ENCODE measurements around the gene THAP12. TPM values are rescaled to one million over a fixed set of nuclear protein-coding genes. Genes with fewer than 3 reads are reported as not detected.

THAP12 gene
- total and polyA plus RNA-seq, 2 experiments from 2014 or later: 20.1 to 36.0 TPM

DNA sequence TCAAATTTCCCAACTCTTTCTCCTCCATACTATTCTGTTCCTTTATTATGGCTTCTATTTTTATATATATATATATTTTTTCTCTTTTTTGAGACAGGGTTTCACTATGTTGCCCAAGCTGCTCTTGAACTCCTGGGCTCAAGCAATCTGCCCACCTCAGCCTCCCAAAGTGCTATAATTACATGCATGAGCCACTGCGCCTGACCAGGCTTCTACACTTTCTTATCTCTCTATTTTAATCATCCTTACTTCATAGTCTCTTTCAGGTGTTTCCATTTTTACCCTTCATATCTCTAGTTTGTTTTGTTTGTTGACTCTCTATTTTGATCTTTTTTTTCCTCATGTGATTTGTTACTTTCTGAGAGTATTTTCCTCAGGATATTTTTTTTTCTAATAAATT, 20.0 kb upstream of the THAP12 start (continued):
- TF ChIP-seq, protein P1, sequence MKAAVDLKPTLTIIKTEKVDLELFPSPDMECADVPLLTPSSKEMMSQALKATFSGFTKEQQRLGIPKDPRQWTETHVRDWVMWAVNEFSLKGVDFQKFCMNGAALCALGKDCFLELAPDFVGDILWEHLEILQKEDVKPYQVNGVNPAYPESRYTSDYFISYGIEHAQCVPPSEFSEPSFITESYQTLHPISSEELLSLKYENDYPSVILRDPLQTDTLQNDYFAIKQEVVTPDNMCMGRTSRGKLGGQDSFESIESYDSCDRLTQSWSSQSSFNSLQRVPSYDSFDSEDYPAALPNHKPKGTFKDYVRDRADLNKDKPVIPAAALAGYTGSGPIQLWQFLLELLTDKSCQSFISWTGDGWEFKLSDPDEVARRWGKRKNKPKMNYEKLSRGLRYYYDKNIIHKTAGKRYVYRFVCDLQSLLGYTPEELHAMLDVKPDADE (IDR thresholded peaks at IDR 0.05): no peak
- no peak for TF ChIP-seq ZNF331 (CRISPR knock-in tag; IDR thresholded peaks at IDR 0.05; ENCODE audit: low read depth)
- TF ChIP-seq ZNF114 (CRISPR knock-in tag; IDR thresholded peaks at IDR 0.05): no peak
- TF ChIP-seq CREB1 (CRISPR knock-in tag; IDR thresholded peaks at IDR 0.05; ENCODE audit: low read depth): no peak

DNA sequence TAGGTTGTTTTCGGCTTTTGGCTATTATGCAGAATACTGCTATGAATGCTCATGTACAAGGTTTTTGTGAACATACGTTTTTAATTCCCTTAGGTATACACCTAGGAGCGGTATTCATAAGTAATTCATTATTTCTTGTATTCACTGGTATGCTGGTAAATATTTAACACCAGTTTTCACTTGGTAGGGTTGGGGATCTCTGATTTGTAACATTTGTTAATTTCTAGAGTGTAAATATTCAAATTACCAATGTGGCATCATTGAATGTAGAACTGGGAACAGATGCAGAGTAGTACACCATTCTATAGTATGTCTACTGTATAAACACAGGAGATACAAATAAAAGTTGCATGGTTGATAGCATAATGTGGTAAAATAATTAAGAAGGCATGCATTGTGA, 16.5 kb upstream of the THAP12 start:
- no peak overlapping the region for H2AFZ ChIP-seq
- DNase-seq (ENCODE audit: low spot score) (no peak), ATAC-seq (no peak)
- H3K27me3 ChIP-seq (ENCODE audit: insufficient read depth): no peaks in the 10 kb centered on the region
- TF ChIP-seq EZH2 (IDR thresholded peaks at IDR 0.05; ENCODE audit: low read depth, unreplicated experiment) (no peak), ZNF331 (CRISPR knock-in tag; IDR thresholded peaks at IDR 0.05; ENCODE audit: low read depth) (no peak), NANOG (IDR thresholded peaks at IDR 0.05; ENCODE audit: borderline replicate concordance) (no peak), ZNF114 (CRISPR knock-in tag; IDR thresholded peaks at IDR 0.05) (no peak), JUNB (IDR thresholded peaks at IDR 0.05; ENCODE audit: unreplicated experiment) (no peak), CREB1 (CRISPR knock-in tag; IDR thresholded peaks at IDR 0.05; ENCODE audit: low read depth) (no peak), EZH2phosphoT487 (IDR thresholded peaks at IDR 0.05; ENCODE audit: unreplicated experiment) (no peak)
- TF ChIP-seq, protein P1 (IDR thresholded peaks at IDR 0.05): no peak
- TF ChIP-seq, protein P2, sequence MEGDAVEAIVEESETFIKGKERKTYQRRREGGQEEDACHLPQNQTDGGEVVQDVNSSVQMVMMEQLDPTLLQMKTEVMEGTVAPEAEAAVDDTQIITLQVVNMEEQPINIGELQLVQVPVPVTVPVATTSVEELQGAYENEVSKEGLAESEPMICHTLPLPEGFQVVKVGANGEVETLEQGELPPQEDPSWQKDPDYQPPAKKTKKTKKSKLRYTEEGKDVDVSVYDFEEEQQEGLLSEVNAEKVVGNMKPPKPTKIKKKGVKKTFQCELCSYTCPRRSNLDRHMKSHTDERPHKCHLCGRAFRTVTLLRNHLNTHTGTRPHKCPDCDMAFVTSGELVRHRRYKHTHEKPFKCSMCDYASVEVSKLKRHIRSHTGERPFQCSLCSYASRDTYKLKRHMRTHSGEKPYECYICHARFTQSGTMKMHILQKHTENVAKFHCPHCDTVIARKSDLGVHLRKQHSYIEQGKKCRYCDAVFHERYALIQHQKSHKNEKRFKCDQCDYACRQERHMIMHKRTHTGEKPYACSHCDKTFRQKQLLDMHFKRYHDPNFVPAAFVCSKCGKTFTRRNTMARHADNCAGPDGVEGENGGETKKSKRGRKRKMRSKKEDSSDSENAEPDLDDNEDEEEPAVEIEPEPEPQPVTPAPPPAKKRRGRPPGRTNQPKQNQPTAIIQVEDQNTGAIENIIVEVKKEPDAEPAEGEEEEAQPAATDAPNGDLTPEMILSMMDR (conservative IDR thresholded peaks at IDR 0.05; ENCODE audit: low read depth in 2 of 2): no peak
- TF ChIP-seq, protein P3, sequence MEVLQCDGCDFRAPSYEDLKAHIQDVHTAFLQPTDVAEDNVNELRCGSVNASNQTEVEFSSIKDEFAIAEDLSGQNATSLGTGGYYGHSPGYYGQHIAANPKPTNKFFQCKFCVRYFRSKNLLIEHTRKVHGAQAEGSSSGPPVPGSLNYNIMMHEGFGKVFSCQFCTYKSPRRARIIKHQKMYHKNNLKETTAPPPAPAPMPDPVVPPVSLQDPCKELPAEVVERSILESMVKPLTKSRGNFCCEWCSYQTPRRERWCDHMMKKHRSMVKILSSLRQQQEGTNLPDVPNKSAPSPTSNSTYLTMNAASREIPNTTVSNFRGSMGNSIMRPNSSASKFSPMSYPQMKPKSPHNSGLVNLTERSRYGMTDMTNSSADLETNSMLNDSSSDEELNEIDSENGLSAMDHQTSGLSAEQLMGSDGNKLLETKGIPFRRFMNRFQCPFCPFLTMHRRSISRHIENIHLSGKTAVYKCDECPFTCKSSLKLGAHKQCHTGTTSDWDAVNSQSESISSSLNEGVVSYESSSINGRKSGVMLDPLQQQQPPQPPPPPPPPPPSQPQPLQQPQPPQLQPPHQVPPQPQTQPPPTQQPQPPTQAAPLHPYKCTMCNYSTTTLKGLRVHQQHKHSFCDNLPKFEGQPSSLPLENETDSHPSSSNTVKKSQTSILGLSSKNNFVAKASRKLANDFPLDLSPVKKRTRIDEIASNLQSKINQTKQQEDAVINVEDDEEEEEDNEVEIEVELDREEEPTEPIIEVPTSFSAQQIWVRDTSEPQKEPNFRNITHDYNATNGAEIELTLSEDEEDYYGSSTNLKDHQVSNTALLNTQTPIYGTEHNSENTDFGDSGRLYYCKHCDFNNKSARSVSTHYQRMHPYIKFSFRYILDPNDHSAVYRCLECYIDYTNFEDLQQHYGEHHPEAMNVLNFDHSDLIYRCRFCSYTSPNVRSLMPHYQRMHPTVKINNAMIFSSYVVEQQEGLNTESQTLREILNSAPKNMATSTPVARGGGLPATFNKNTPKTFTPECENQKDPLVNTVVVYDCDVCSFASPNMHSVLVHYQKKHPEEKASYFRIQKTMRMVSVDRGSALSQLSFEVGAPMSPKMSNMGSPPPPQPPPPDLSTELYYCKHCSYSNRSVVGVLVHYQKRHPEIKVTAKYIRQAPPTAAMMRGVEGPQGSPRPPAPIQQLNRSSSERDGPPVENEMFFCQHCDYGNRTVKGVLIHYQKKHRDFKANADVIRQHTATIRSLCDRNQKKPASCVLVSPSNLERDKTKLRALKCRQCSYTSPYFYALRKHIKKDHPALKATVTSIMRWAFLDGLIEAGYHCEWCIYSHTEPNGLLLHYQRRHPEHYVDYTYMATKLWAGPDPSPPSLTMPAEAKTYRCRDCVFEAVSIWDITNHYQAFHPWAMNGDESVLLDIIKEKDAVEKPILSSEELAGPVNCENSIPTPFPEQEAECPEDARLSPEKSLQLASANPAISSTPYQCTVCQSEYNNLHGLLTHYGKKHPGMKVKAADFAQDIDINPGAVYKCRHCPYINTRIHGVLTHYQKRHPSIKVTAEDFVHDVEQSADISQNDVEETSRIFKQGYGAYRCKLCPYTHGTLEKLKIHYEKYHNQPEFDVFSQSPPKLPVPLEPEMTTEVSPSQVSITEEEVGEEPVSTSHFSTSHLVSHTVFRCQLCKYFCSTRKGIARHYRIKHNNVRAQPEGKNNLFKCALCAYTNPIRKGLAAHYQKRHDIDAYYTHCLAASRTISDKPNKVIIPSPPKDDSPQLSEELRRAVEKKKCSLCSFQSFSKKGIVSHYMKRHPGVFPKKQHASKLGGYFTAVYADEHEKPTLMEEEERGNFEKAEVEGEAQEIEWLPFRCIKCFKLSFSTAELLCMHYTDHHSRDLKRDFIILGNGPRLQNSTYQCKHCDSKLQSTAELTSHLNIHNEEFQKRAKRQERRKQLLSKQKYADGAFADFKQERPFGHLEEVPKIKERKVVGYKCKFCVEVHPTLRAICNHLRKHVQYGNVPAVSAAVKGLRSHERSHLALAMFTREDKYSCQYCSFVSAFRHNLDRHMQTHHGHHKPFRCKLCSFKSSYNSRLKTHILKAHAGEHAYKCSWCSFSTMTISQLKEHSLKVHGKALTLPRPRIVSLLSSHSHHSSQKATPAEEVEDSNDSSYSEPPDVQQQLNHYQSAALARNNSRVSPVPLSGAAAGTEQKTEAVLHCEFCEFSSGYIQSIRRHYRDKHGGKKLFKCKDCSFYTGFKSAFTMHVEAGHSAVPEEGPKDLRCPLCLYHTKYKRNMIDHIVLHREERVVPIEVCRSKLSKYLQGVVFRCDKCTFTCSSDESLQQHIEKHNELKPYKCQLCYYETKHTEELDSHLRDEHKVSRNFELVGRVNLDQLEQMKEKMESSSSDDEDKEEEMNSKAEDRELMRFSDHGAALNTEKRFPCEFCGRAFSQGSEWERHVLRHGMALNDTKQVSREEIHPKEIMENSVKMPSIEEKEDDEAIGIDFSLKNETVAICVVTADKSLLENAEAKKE (CRISPR knock-in tag; IDR thresholded peaks at IDR 0.05): no peak
- TF ChIP-seq, protein P4, sequence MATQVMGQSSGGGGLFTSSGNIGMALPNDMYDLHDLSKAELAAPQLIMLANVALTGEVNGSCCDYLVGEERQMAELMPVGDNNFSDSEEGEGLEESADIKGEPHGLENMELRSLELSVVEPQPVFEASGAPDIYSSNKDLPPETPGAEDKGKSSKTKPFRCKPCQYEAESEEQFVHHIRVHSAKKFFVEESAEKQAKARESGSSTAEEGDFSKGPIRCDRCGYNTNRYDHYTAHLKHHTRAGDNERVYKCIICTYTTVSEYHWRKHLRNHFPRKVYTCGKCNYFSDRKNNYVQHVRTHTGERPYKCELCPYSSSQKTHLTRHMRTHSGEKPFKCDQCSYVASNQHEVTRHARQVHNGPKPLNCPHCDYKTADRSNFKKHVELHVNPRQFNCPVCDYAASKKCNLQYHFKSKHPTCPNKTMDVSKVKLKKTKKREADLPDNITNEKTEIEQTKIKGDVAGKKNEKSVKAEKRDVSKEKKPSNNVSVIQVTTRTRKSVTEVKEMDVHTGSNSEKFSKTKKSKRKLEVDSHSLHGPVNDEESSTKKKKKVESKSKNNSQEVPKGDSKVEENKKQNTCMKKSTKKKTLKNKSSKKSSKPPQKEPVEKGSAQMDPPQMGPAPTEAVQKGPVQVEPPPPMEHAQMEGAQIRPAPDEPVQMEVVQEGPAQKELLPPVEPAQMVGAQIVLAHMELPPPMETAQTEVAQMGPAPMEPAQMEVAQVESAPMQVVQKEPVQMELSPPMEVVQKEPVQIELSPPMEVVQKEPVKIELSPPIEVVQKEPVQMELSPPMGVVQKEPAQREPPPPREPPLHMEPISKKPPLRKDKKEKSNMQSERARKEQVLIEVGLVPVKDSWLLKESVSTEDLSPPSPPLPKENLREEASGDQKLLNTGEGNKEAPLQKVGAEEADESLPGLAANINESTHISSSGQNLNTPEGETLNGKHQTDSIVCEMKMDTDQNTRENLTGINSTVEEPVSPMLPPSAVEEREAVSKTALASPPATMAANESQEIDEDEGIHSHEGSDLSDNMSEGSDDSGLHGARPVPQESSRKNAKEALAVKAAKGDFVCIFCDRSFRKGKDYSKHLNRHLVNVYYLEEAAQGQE (IDR thresholded peaks at IDR 0.05; ENCODE audit: unreplicated experiment): no peak
- Mint-ChIP-seq H3K36me3 (ENCODE audit: low read depth) (no peaks in the 10 kb centered on the region; the same call in 2 of the 3 replicates), H3K4me1 (no peaks in the 10 kb centered on the region), H3K9me3 (no peaks in the 10 kb centered on the region), H3K27ac (no peak overlapping the region), H3K4me3 (no peak overlapping the region), H3K27me3 (ENCODE audit: insufficient read depth, low read depth, poor library complexity) (no peaks in the 10 kb centered on the region)
- no peaks in the 10 kb centered on the region for H3K9me2 ChIP-seq (ENCODE audit: insufficient read depth)
- no peaks in the 10 kb centered on the region for H3K79me2 ChIP-seq (replicated peaks; ENCODE audit: insufficient read depth)
- no peaks in the 10 kb centered on the region; the same call in 1 of the 2 replicates for H4K20me1 ChIP-seq (replicated peaks; ENCODE audit: insufficient read depth)
- no peak overlapping the region for H3K4me2 ChIP-seq
- no peaks in the 10 kb centered on the region for H3K36me3 ChIP-seq (ENCODE audit: insufficient read depth)
- no peak overlapping the region for H3K4me3 ChIP-seq
- no peaks in the 10 kb centered on the region for H3K4me1 ChIP-seq (ENCODE audit: insufficient read depth)
- H3K27ac ChIP-seq (ENCODE audit: low read depth): no peak overlapping the region
- H3F3A ChIP-seq (replicated peaks; ENCODE audit: low read depth): no peaks in the 10 kb centered on the region
